Measurements from ENCODE around the gene FNDC3B. TPM values are rescaled to one million over a fixed set of nuclear protein-coding genes. Genes with fewer than 3 reads are reported as not detected.
A peak's percentile ranks its signal among the peaks of the same experiment; 100 is the strongest.

FNDC3B gene
- total and polyA plus RNA-seq, 4 donors, result 13.3 to 175 (median 100) TPM

GRCh38 chr3:172415323-172415722 lies 375.9 kb downstream of the FNDC3B start:
- no peak for DNase-seq
- Histone ChIP-seq H3K9ac (ENCODE audit: insufficient read depth in 1 of 2, low read length in 2 of 2) (no peak overlapping the region), H3K36me3 (ENCODE audit: control insufficient read depth in 4 of 4, insufficient read depth in 4 of 4, low read length in 4 of 4) (no peaks in the 10 kb centered on the region), H3K4me3 (no peak overlapping the region), H3K9me3 (ENCODE audit: control insufficient read depth in 4 of 4, insufficient read depth in 3 of 4, low read length in 3 of 4) (peaks cover 0 to 7% (median 0%) of the 10 kb centered on the region in 4 donors), H3K27me3 (ENCODE audit: control insufficient read depth in 3 of 3, insufficient read depth in 3 of 3, low read length in 2 of 3) (no peaks in the 10 kb centered on the region), H3K4me1 (ENCODE audit: control insufficient read depth in 5 of 5, insufficient read depth in 5 of 5, low read length in 5 of 5) (no peaks in the 10 kb centered on the region), H3K27ac (ENCODE audit: low read depth in 1 of 2, low read length in 1 of 2) (no peak overlapping the region)
- ATAC-seq (ENCODE audit: insufficient read depth, low FRiP score), result no peak
- no peak for TF ChIP-seq CTCF (IDR thresholded peaks at IDR 0.05; ENCODE audit: control extremely low read depth, extremely low read depth)
- WGBS, 2 donors, result 59 to 76% methylated on average over 5 of the region's 5 CpGs

- H3K9me3 ChIP-seq (ENCODE audit: control insufficient read depth in 4 of 4, insufficient read depth in 3 of 4, low read length in 3 of 4), result peaks cover 0 to 6% (median 2%) of the 10 kb centered on the region in 4 donors
- H3K27me3 ChIP-seq (ENCODE audit: control insufficient read depth in 3 of 3, insufficient read depth in 3 of 3, low read length in 2 of 3), result peaks cover 0 to 7% (median 2%) of the 10 kb centered on the region in 3 donors
- H3K4me1 ChIP-seq (ENCODE audit: control insufficient read depth in 5 of 5, insufficient read depth in 5 of 5, low read length in 5 of 5), result peaks cover 0 to 18% (median 0%) of the 10 kb centered on the region in 5 donors
- no peak for ATAC-seq (ENCODE audit: insufficient read depth, low FRiP score)
- TF ChIP-seq CTCF (IDR thresholded peaks at IDR 0.05; ENCODE audit: control extremely low read depth, extremely low read depth), result no peak
- H3K36me3 ChIP-seq (ENCODE audit: control insufficient read depth in 4 of 4, insufficient read depth in 4 of 4, low read length in 4 of 4), result no peaks in the 10 kb centered on the region
- no peak overlapping the region for H3K4me3 ChIP-seq
- no peak overlapping the region for H3K27ac ChIP-seq (ENCODE audit: low read depth in 1 of 2, low read length in 1 of 2)
- no peak overlapping the region for H3K9ac ChIP-seq (ENCODE audit: insufficient read depth in 1 of 2, low read length in 2 of 2)
- no peak for DNase-seq
These were observed 398.3 kb downstream of the FNDC3B start for GRCh38 chr3:172437713-172438112.

- 65 to 75% methylated on average over 4 of the region's 4 CpGs for WGBS, 2 donors
- Histone ChIP-seq H3K4me3 (no peak overlapping the region), H3K27me3 (ENCODE audit: control insufficient read depth in 3 of 3, insufficient read depth in 3 of 3, low read length in 2 of 3) (peaks cover 0 to 7% (median 6%) of the 10 kb centered on the region in 3 donors), H3K9ac (ENCODE audit: insufficient read depth in 1 of 2, low read length in 2 of 2) (no peak overlapping the region), H3K36me3 (ENCODE audit: control insufficient read depth in 4 of 4, insufficient read depth in 4 of 4, low read length in 4 of 4) (no peaks in the 10 kb centered on the region), H3K9me3 (ENCODE audit: control insufficient read depth in 4 of 4, insufficient read depth in 3 of 4, low read length in 3 of 4) (peaks cover 0 to 1% (median 0%) of the 10 kb centered on the region in 4 donors), H3K27ac (ENCODE audit: low read depth in 1 of 2, low read length in 1 of 2) (no peak overlapping the region), H3K4me1 (ENCODE audit: control insufficient read depth in 5 of 5, insufficient read depth in 5 of 5, low read length in 5 of 5) (peaks cover 0 to 18% (median 0%) of the 10 kb centered on the region in 5 donors)
- no peak for TF ChIP-seq CTCF (IDR thresholded peaks at IDR 0.05; ENCODE audit: control extremely low read depth, extremely low read depth)
- DNase-seq (no peak), ATAC-seq (ENCODE audit: insufficient read depth, low FRiP score) (no peak)
These were observed 398.8 kb downstream of the FNDC3B start for GRCh38 chr3:172438186-172438585.

- Histone ChIP-seq H3K27me3 (ENCODE audit: control insufficient read depth in 3 of 3, insufficient read depth in 3 of 3, low read length in 2 of 3) (peaks cover 0 to 31% (median 31%) of the 10 kb centered on the region in 3 donors), H3K9ac (ENCODE audit: insufficient read depth in 1 of 2, low read length in 2 of 2) (no peak overlapping the region), H3K27ac (ENCODE audit: low read depth in 1 of 2, low read length in 1 of 2) (no peak overlapping the region), H3K9me3 (ENCODE audit: control insufficient read depth in 4 of 4, insufficient read depth in 3 of 4, low read length in 3 of 4) (no peaks in the 10 kb centered on the region), H3K4me1 (ENCODE audit: control insufficient read depth in 5 of 5, insufficient read depth in 5 of 5, low read length in 5 of 5) (peaks cover 0 to 18% (median 0%) of the 10 kb centered on the region in 5 donors), H3K4me3 (no peak overlapping the region), H3K36me3 (ENCODE audit: control insufficient read depth in 4 of 4, insufficient read depth in 4 of 4, low read length in 4 of 4) (no peaks in the 10 kb centered on the region)
- TF ChIP-seq CTCF (IDR thresholded peaks at IDR 0.05; ENCODE audit: control extremely low read depth, extremely low read depth), result no peak
- peak in 2 of 3 donors; percentile 86 to 91 for DNase-seq
- no peak for ATAC-seq (ENCODE audit: insufficient read depth, low FRiP score)
- WGBS, 2 donors, result 72 to 79% methylated on average over 5 of the region's 5 CpGs
These were observed 402.2 kb downstream of the FNDC3B start for GRCh38 chr3:172441581-172441980.

Data from lung (tissue), 12 donors.